Panc1 (cell line): Measurements from ENCODE around the gene KCNMA1. TPM values are rescaled to one million over a fixed set of nuclear protein-coding genes. Genes with fewer than 3 reads are reported as not detected.
A peak's percentile ranks its signal among the peaks of the same experiment; 100 is the strongest.

Source experiments
- ATAC-seq: fragments of 200-7000 bp; cut with Tn5 transposase; 2 replicates; pipeline ENCODE4 v1.9.1; 2020; ENCODE audit warnings: mild to moderate bottlenecking, moderate library complexity
- BruUV-seq: library from RNA; stranded (reverse); fragments of 400-500 nt; replicated peaks from 2 replicates; lab custom pipeline; 2021; lab: Mats Ljungman, UMichigan
- CTCF ChIA-PET: fragments of 300-600 bp; sonication (Branson Sonifier 250); formaldehyde crosslinking; loops from one replicate; lab custom pipeline; 2022; ENCODE audit warnings: antibody characterized with exemption; lab: Charles Lee
- POLR2A ChIA-PET: fragments of 300-600 bp; sonication (Branson Sonifier 250); formaldehyde crosslinking; loops from one replicate; lab custom pipeline; 2022; ENCODE audit warnings: antibody characterized with exemption; lab: Charles Lee
- DNase-seq: peaks from one replicate; pipeline ENCODE4 v3.0.0-alpha.2; 2010; ENCODE audit warnings: low read depth, low spot score
- H3K27ac ChIP-seq: 2 replicates; pipeline ENCODE4 v1.5.1; 2011; ENCODE audit warnings: mild to moderate bottlenecking, low read length, inconsistent platforms
- H3K27me3 ChIP-seq: fragments of 200-500 bp; sonication (Bioruptor generic); 2 replicates; pipeline ENCODE4 v1.6.0; 2014; ENCODE audit warnings: low read length, inconsistent platforms; ENCODE audit not compliant: control insufficient read depth, insufficient read depth
- H3K36me3 ChIP-seq: fragments of 200-500 bp; sonication (Bioruptor generic); 2 replicates; pipeline ENCODE4 v1.5.1; 2014; ENCODE audit warnings: inconsistent platforms, mild to moderate bottlenecking, low read length, moderate library complexity; ENCODE audit not compliant: control insufficient read depth, insufficient read depth
- H3K4me1 ChIP-seq: 2 replicates; pipeline ENCODE4 v1.5.1; 2011; ENCODE audit warnings: inconsistent platforms, mild to moderate bottlenecking, low read length, moderate library complexity; ENCODE audit not compliant: control insufficient read depth, insufficient read depth
- H3K4me3 ChIP-seq, 2 experiments: 2 replicates each; pipeline ENCODE4 v1.5.1; 2011 to 2012; ENCODE audit warnings: low read depth in 2 of 2, low read length in 2 of 2, mild to moderate bottlenecking in 2 of 2, inconsistent platforms in 1 of 2, moderate library complexity in 1 of 2
- H3K9me3 ChIP-seq: fragments of 200-500 bp; sonication (Bioruptor generic); 2 replicates; pipeline ENCODE4 v1.5.1; 2014; ENCODE audit warnings: low read depth, mild to moderate bottlenecking, inconsistent platforms, low read length, moderate library complexity; ENCODE audit not compliant: control insufficient read depth, insufficient read depth
- CTCF ChIP-seq: fragments of 450-650 bp; IDR thresholded peaks from 2 replicates; pipeline ENCODE4 v1.5.1; 2017; ENCODE audit warnings: mild to moderate bottlenecking
- POLR2AphosphoS5 ChIP-seq: IDR thresholded peaks from 2 replicates; pipeline ENCODE4 v1.6.1; 2012; ENCODE audit warnings: mild to moderate bottlenecking, low read depth, low read length, moderate library complexity
- REST ChIP-seq, 2 experiments: IDR thresholded peaks; 2 replicates each; pipeline ENCODE4 v1.6.1; 2011 to 2012; ENCODE audit warnings: low read depth in 2 of 2, control low read depth in 1 of 2, low read length in 1 of 2, mild to moderate bottlenecking in 1 of 2, moderate library complexity in 1 of 2; ENCODE audit not compliant: insufficient read depth in 1 of 2
- SIN3A ChIP-seq: IDR thresholded peaks from 2 replicates; pipeline ENCODE4 v1.6.1; 2012; ENCODE audit warnings: low read depth, mild to moderate bottlenecking, low read length, moderate library complexity, borderline replicate concordance; ENCODE audit not compliant: insufficient read depth
- TCF7L2 ChIP-seq: IDR thresholded peaks from 2 replicates; pipeline ENCODE4 v1.6.1; 2011; ENCODE audit warnings: mild to moderate bottlenecking, low read depth, low read length, inconsistent platforms
- in situ Hi-C: cut with HindIII; loops from 2 replicates; pipeline ENCODE4 v1.10.0; 2016; ENCODE audit warnings: low sequenced_read_pairs, low pct_unique_long_range_greater_than_20kb
- intact Hi-C: fragments of 100-400 bp; cut with micrococcal nuclease; formaldehyde crosslinking; loops from one replicate; pipeline ENCODE4 v1.10.0; 2022; ENCODE audit not compliant: unreplicated experiment
- total RNA-seq: library from RNA; stranded (reverse); gene quantifications from one replicate; pipeline ENCODE4 v1.2.1, GENCODE V29; 2021; ENCODE audit not compliant: unreplicated experiment

The KCNMA1 gene
- total RNA-seq, 1 experiment from 2014 or later = 91.9 TPM

- in situ Hi-C loops = no loop called here
- CTCF ChIA-PET = no interaction called here
- POLR2A ChIA-PET = interaction anchor here (0.9 kb wide), 1 partner anchor 11 kb away, joined by 3 read pairs; no protein-coding TSS in a partner anchor
- H3K9me3 ChIP-seq = no peaks in the 10 kb centered on the region
- ATAC-seq = no peak
- H3K4me1 ChIP-seq = peaks cover 8% of the 10 kb centered on the region
- no peak overlapping the region for H3K4me3 ChIP-seq
- intact Hi-C loops = no loop called here
- no peaks in the 10 kb centered on the region for H3K36me3 ChIP-seq
- 0 out of 2 replicates have a peak overlapping the region, but pooled peaks have one; percentile 9 for H3K27ac ChIP-seq
- TF ChIP-seq REST (IDR thresholded peaks at IDR 0.05; ENCODE audit: insufficient read depth in 1 of 2, low read depth in 2 of 2, low read length in 1 of 2) = no peak
- no peak for TF ChIP-seq POLR2AphosphoS5
- TF ChIP-seq CTCF = no peak
- TF ChIP-seq SIN3A = no peak
- TF ChIP-seq TCF7L2 = no peak
- no peaks in the 10 kb centered on the region for H3K27me3 ChIP-seq
- no peak for DNase-seq
- no TSS peak for BruUV-seq
Observed at GRCh38 chr10:77360835-77361234, 276.8 kb downstream of the KCNMA1 start.

- TF ChIP-seq SIN3A (no peak), REST (IDR thresholded peaks at IDR 0.05; ENCODE audit: insufficient read depth in 1 of 2, low read depth in 2 of 2, low read length in 1 of 2) (no peak), TCF7L2 (no peak), POLR2AphosphoS5 (no peak), CTCF (no peak)
Observed at GRCh38 chr10:77359950-77360520, 277.6 kb downstream of the KCNMA1 start.

More at GRCh38 chr10:77359950-77360520, 277.6 kb downstream of the KCNMA1 start:
- POLR2A ChIA-PET = interaction anchor here (0.9 kb wide), 1 partner anchor 12 kb away, joined by 3 read pairs; no protein-coding TSS in a partner anchor
- Histone ChIP-seq H3K4me3 (no peak overlapping the region), H3K36me3 (no peaks in the 10 kb centered on the region), H3K4me1 (peaks cover 12% of the 10 kb centered on the region), H3K27ac (no peak overlapping the region), H3K9me3 (no peaks in the 10 kb centered on the region), H3K27me3 (no peaks in the 10 kb centered on the region)
- CTCF ChIA-PET = no interaction called here
- no TSS peak for BruUV-seq
- in situ Hi-C loops = no loop called here
- DNase-seq (no peak), ATAC-seq (no peak)
- intact Hi-C loops = no loop called here
